Heart left ventricle (tissue), 16 donors: ENCODE data around the gene NDFIP2. TPM values are rescaled to one million over a fixed set of nuclear protein-coding genes. Genes with fewer than 3 reads are reported as not detected.

Experiments used
- ATAC-seq, 4 donors: fragments of 200-7000 bp; cut with Tn5 transposase; one replicate each; pipeline ENCODE4 v1.9.1; 2020 to 2022; ENCODE audit warnings: moderate library complexity in 4 of 4, mild to moderate bottlenecking in 3 of 4, moderate number of reproducible peaks in 1 of 4
- DNase-seq, 5 donors: peaks; one replicate each; pipeline ENCODE4 v3.0.0-alpha.2; 2020
- H3K27ac ChIP-seq, 12 donors: fragments of 200-600 bp; sonication (generic) in 4 of 12; one replicate each; pipeline versions ENCODE4 v1.5.0 to v1.8.0; 2016 to 2022; ENCODE audit warnings: mild to moderate bottlenecking in 2 of 12
- H3K27me3 ChIP-seq, 9 donors: fragments of 200-600 bp; sonication (generic) in 2 of 9; one replicate each; pipeline versions ENCODE4 v1.5.1 to v1.8.0; 2016 to 2022; ENCODE audit warnings: mild to moderate bottlenecking in 3 of 9
- H3K36me3 ChIP-seq, 9 donors: fragments of 200-600 bp; sonication (generic) in 2 of 9; one replicate each; pipeline versions ENCODE4 v1.5.0 to v1.8.0; 2018 to 2022; ENCODE audit warnings: mild to moderate bottlenecking in 2 of 9
- H3K4me1 ChIP-seq, 12 donors: fragments of 200-600 bp; sonication (generic) in 4 of 12; one replicate each; pipeline versions ENCODE4 v1.5.0 to v1.8.0; 2016 to 2022; ENCODE audit warnings: mild to moderate bottlenecking in 3 of 12
- H3K4me3 ChIP-seq, 12 donors: fragments of 200-600 bp; sonication (generic) in 4 of 12; one replicate each; pipeline versions ENCODE4 v1.5.0 to v1.8.0; 2017 to 2022; ENCODE audit warnings: mild to moderate bottlenecking in 9 of 12, moderate library complexity in 4 of 12
- H3K9me3 ChIP-seq, 12 donors: fragments of 200-600 bp; sonication (generic) in 4 of 12; one replicate each; pipeline versions ENCODE4 v1.5.0 to v1.8.0; 2016 to 2022; ENCODE audit warnings: mild to moderate bottlenecking in 1 of 12
- CTCF ChIP-seq, 12 donors: fragments of 200-600 bp; sonication (generic) in 4 of 12; IDR thresholded peaks; one replicate each; pipeline versions ENCODE4 v1.5.0 to v1.8.0; 2018 to 2022; ENCODE audit warnings: antibody characterized with exemption in 12 of 12, mild to moderate bottlenecking in 5 of 12
- POLR2A ChIP-seq, 2 donors: fragments of 450-650 bp; IDR thresholded peaks; one replicate each; pipeline ENCODE4 v1.6.1; 2017; ENCODE audit warnings: antibody characterized with exemption in 2 of 2, mild to moderate bottlenecking in 2 of 2, moderate library complexity in 2 of 2
- WGBS, 4 donors: extraction: QIAGEN DNeasy Blood & Tissue Kit in 2 of 4; methylation state at CpG; one replicate each; pipeline versions ENCODE4 v1.1.5 to v1.1.7; 2013 to 2018; 5-methylcytosine and 5-hydroxymethylcytosine counted together
- intact Hi-C, 10 donors: fragments of 100-400 bp; cut with DNase I; formaldehyde crosslinking; loops; one replicate each; pipeline versions ENCODE4 v1.11.1 to v1.14.2; 2022
- polyA plus RNA-seq, 2 donors: library from polyadenylated mRNA; stranded (reverse); fragments of 200-250 nt; gene quantifications; one replicate each; pipeline ENCODE4 v1.2.3, GENCODE V29; 2013
- total RNA-seq, 9 donors: library from RNA; depleted of rRNA in 2 of 9; stranded (reverse); fragments of >200 nt in 2 of 9; fragmentation: NEBNext Ultra II Directional in 3 of 9; extraction: Animal tissue kit (Norgen Biotek cat#: 25700) in 3 of 9; gene quantifications; one replicate each; pipeline versions ENCODE4 v1.1.0 to v1.2.4, GENCODE V29; 2016 to 2023
- donor health status: ischemic (EF 13 %, LVEDD 7.1; RV severe dilation, severe dysfunction).
- donor health status: healthy with polysubstance abuse.
- donor health status: DM: no; HTN: yes; CAD: no.
- donor health status: DM: no; HTN: no; CAD: no.
- donor health status: ischemic (EF 25% LVEDD 6.9; RV normal size, moderate dysfunction).
- donor health status: ischemic (EF 25% LVEDD 5.7; RV mildly dilated, moderate dysfunction).
- donor health status: healthy.
- donor health status: DM: yes; HTN: yes; CAD: no.
- donor health status: ischemic (EF 35%, LVEDD 5.7; RV mildly dilated, moderate dysfunction).
- donor health status: nonischemic (EF 11% LVEDD 7.7; RV severe dilation, severe dysfunction).
- donor health status: DM: yes; HTN: yes; CAD: no.
- donor health status: PGD.
- donor health status: ischemic (EF 29% LVEDD 5.4; RV normal size, mild dysfunction).
- donor health status: nonischemic (EF 23%, LVEDD 6.1; RV moderate dilation, normal function).

NDFIP2 gene
- total and polyA plus RNA-seq, 11 donors = 14.2 to 42.6 (median 32.1) TPM

DNA sequence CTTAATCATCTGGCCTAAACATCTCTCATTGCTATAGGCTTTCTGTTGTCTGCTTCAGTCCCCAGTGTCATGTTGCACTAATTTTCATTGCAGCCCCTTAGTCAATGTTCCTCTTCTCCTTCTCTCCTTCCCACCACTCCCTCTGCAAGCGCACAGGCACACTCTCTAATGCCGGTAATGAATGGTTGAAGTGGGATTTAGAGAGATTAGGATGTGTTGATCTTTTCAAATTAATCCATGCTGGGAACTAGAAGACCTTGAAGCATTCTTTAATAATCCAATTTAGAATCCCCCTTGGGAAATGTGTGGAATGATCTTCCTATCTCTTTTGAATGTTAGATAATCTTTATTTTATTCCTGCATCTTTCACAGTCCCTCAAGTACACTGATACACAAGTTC is 33.2 kb upstream of the NDFIP2 start:
- H3K27me3 ChIP-seq = no peaks in the 10 kb centered on the region
- 65 to 82% (median 71%) methylated on average over 2 of the region's 2 CpGs for WGBS, 4 donors
- ATAC-seq (no peak), DNase-seq (no peak)
- no peak overlapping the region for H3K27ac ChIP-seq
- H3K4me1 ChIP-seq = peaks cover 0 to 4% (median 0%) of the 10 kb centered on the region in 12 donors
- intact Hi-C loops = no loop called here
- TF ChIP-seq POLR2A (IDR thresholded peaks at IDR 0.05) (no peak), CTCF (IDR thresholded peaks at IDR 0.05) (no peak)
- H3K4me3 ChIP-seq = no peak overlapping the region
- no peaks in the 10 kb centered on the region for H3K36me3 ChIP-seq
- no peaks in the 10 kb centered on the region for H3K9me3 ChIP-seq

DNA sequence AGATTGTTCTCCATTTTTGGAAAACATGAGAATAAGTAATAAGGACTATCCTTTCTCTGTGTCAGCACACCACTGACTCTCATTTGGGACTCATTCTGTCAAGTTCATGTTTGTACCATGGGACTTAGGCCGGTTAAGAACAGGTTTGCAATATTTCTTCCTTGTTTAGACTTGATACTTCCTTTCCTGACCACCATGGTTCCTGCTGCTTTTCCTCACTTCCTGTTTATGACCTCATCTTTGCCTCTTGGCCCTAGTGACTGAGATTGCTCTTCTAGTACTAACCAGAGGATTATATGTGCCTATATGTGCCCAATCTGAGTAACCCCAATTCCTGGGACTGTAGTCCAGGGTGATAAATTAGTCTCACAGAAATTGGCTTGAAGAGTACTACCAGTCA is 32.5 kb upstream of the NDFIP2 start:
- Histone ChIP-seq H3K27me3 (no peaks in the 10 kb centered on the region), H3K27ac (no peak overlapping the region), H3K4me1 (peaks cover 0 to 4% (median 0%) of the 10 kb centered on the region in 12 donors), H3K9me3 (no peaks in the 10 kb centered on the region), H3K36me3 (no peaks in the 10 kb centered on the region), H3K4me3 (no peak overlapping the region)
- TF ChIP-seq POLR2A (IDR thresholded peaks at IDR 0.05) (no peak), CTCF (IDR thresholded peaks at IDR 0.05) (no peak)
- intact Hi-C loops = no loop called here
- no peak for DNase-seq
- 47 to 67% (median 64%) methylated on average over 1 of the region's 1 CpG for WGBS, 4 donors
- no peak for ATAC-seq

- H3K36me3 ChIP-seq = no peaks in the 10 kb centered on the region
- no peaks in the 10 kb centered on the region for H3K9me3 ChIP-seq
- no peak overlapping the region for H3K27ac ChIP-seq
- WGBS, 4 donors = 92 to 96% (median 95%) methylated on average over 4 of the region's 4 CpGs
- ATAC-seq (no peak), DNase-seq (no peak)
- no peak overlapping the region for H3K4me3 ChIP-seq
- H3K27me3 ChIP-seq = no peaks in the 10 kb centered on the region
- intact Hi-C loops = no loop called here
- no peak for TF ChIP-seq CTCF (IDR thresholded peaks at IDR 0.05)
- TF ChIP-seq POLR2A (IDR thresholded peaks at IDR 0.05) = no peak
- peaks cover 0 to 4% (median 0%) of the 10 kb centered on the region in 12 donors for H3K4me1 ChIP-seq
These were observed 30.8 kb upstream of the NDFIP2 start for GRCh38 chr13:79450110-79450509.

GRCh38 chr13:79451500-79451962 is 29.4 kb upstream of the NDFIP2 start:
- WGBS, 4 donors = 31 to 49% (median 43%) methylated on average over 3 of the region's 3 CpGs
- TF ChIP-seq CTCF (IDR thresholded peaks at IDR 0.05) (no peak), POLR2A (IDR thresholded peaks at IDR 0.05) (no peak)
- Histone ChIP-seq H3K9me3 (no peaks in the 10 kb centered on the region), H3K4me1 (peaks cover 0 to 4% (median 0%) of the 10 kb centered on the region in 12 donors), H3K4me3 (no peak overlapping the region), H3K36me3 (no peaks in the 10 kb centered on the region), H3K27me3 (no peaks in the 10 kb centered on the region), H3K27ac (no peak overlapping the region)
- ATAC-seq = no peak
- peak in 1 of 5 donors; percentile 27 for DNase-seq
- intact Hi-C loops = no loop called here
